ENCODE results near the gene TCEANC2.

DNA sequence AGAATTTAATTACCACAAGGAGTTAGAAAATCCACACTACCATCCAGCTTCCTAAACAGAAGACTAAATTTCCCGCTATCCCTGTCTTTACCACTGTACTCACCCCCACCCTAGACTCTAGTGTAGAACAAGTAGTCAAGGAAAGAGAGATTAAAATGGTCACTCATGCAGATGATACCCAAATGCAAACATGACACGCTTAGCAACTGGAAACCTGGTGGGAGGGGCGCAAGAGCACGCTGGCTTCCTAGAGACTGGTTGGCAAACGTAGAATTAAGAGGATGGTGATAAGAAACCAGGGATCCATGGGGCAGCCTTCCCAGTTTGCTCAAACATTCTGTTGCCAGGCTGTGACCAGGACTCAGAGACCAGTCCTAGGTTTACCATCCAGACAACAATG, 25.6 kb upstream of the TCEANC2 start:
- TF ChIP-seq POLR2A (IDR thresholded peaks at IDR 0.05; ENCODE audit: low read length) (no peak), GATA1 (IDR thresholded peaks at IDR 0.05; ENCODE audit: low read depth, low read length) (no peak)
